SK-N-SH treated with all-trans-retinoic acid at 6 μM for 48 hours (cell line): ENCODE data around the gene EYA4.

Experiments
- ATAC-seq: fragments of 200-7000 bp; cut with Tn5 transposase; 3 replicates; pipeline ENCODE4 v1.9.1; 2020; ENCODE audit warnings: mild to moderate bottlenecking, moderate library complexity
- CREB5 ChIP-seq: fragments of 250-450 bp; sonication (Bioruptor Pico); IDR thresholded peaks from 2 replicates; pipeline ENCODE4 v1.5.1; 2020; ENCODE audit warnings: low read depth, mild to moderate bottlenecking, moderate library complexity
- ISL1 ChIP-seq: fragments of 250-450 bp; sonication (Bioruptor Pico); IDR thresholded peaks from 2 replicates; pipeline ENCODE4 v2.1.2; 2022; ENCODE audit warnings: mild to moderate bottlenecking, moderate library complexity
- OSR1 ChIP-seq: fragments of 250-450 bp; sonication (Bioruptor Pico); IDR thresholded peaks from 2 replicates; pipeline ENCODE4 v1.8.0; 2022; ENCODE audit warnings: moderate library complexity, mild to moderate bottlenecking, inconsistent platforms
- PATZ1 ChIP-seq: fragments of 250-450 bp; sonication (Bioruptor Pico); IDR thresholded peaks from 2 replicates; pipeline ENCODE4 v1.8.0; 2020; ENCODE audit warnings: mild to moderate bottlenecking, moderate library complexity, borderline replicate concordance
- POU6F1 ChIP-seq: fragments of 250-450 bp; sonication (Bioruptor Pico); IDR thresholded peaks from 2 replicates; pipeline ENCODE4 v1.8.0; 2021; ENCODE audit warnings: low read depth, mild to moderate bottlenecking, moderate library complexity, borderline replicate concordance
- PPARA ChIP-seq: fragments of 250-450 bp; sonication (Bioruptor Pico); IDR thresholded peaks from 2 replicates; pipeline ENCODE4 v1.5.0; 2020; ENCODE audit warnings: mild to moderate bottlenecking, borderline replicate concordance
- SNAI2 ChIP-seq: fragments of 250-450 bp; sonication (Bioruptor Pico); IDR thresholded peaks from 2 replicates; pipeline ENCODE4 v1.5.0; 2020; ENCODE audit warnings: mild to moderate bottlenecking, moderate library complexity
- TOX ChIP-seq: fragments of 250-450 bp; sonication (Bioruptor Pico); IDR thresholded peaks from 2 replicates; pipeline ENCODE4 v1.8.0; 2021; ENCODE audit warnings: mild to moderate bottlenecking, moderate library complexity, borderline replicate concordance
- TSHZ2 ChIP-seq: fragments of 250-450 bp; sonication (Bioruptor Pico); IDR thresholded peaks from 2 replicates; pipeline ENCODE4 v1.5.0; 2020; ENCODE audit warnings: mild to moderate bottlenecking, moderate library complexity
- ZC3H10 ChIP-seq: fragments of 250-450 bp; sonication (Bioruptor Pico); IDR thresholded peaks from 2 replicates; pipeline ENCODE4 v1.5.1; 2021; ENCODE audit warnings: mild to moderate bottlenecking, moderate library complexity
- ZFP3 ChIP-seq: fragments of 250-450 bp; sonication (Bioruptor Pico); IDR thresholded peaks from 2 replicates; pipeline ENCODE4 v1.5.0; 2020; ENCODE audit warnings: mild to moderate bottlenecking, moderate library complexity
- ZFP30 ChIP-seq: fragments of 450-650 bp; formaldehyde crosslinking; IDR thresholded peaks from 2 replicates; pipeline ENCODE4 v1.5.0; 2022; ENCODE audit warnings: mild to moderate bottlenecking, moderate library complexity
- ZNF70 ChIP-seq: fragments of 450-650 bp; formaldehyde crosslinking; IDR thresholded peaks from 2 replicates; pipeline ENCODE4 v1.5.0; 2020; ENCODE audit warnings: mild to moderate bottlenecking, moderate library complexity
- ZNF8 ChIP-seq: fragments of 450-650 bp; formaldehyde crosslinking; IDR thresholded peaks from 2 replicates; pipeline ENCODE4 v1.5.0; 2020; ENCODE audit warnings: mild to moderate bottlenecking, moderate library complexity

Gene EYA4

GRCh38 chr6:133265066-133265465 lies 23.9 kb downstream of the EYA4 start (continued):
- no peak for TF ChIP-seq TSHZ2 (CRISPR knock-in tag)
- no peak for TF ChIP-seq ISL1 (CRISPR knock-in tag)
- TF ChIP-seq ZC3H10 (CRISPR knock-in tag): no peak
- no peak for TF ChIP-seq PATZ1 (CRISPR knock-in tag)
- TF ChIP-seq SNAI2 (CRISPR knock-in tag): no peak
- TF ChIP-seq, all 23 proteins: peak for 0

- ATAC-seq: no peak
- TF ChIP-seq CREB5 (CRISPR knock-in tag) (no peak), TOX (CRISPR knock-in tag) (no peak), OSR1 (CRISPR knock-in tag) (no peak), ZNF70 (CRISPR knock-in tag) (no peak), ZNF8 (CRISPR knock-in tag) (no peak), PPARA (no peak)
Observed at GRCh38 chr6:133266186-133266585, 25.0 kb downstream of the EYA4 start.

GRCh38 chr6:133268621-133269020 lies 27.5 kb downstream of the EYA4 start:
- TF ChIP-seq POU6F1 (CRISPR knock-in tag) (no peak), ZFP30 (CRISPR knock-in tag) (no peak)
- ATAC-seq: no peak

GRCh38 chr6:133274813-133275212 lies 33.7 kb downstream of the EYA4 start:
- ATAC-seq: no peak
- TF ChIP-seq POU6F1 (CRISPR knock-in tag) (no peak), CREB5 (CRISPR knock-in tag) (no peak)
- TF ChIP-seq, all 23 proteins: peak for 0

GRCh38 chr6:133275213-133275612 lies 34.1 kb downstream of the EYA4 start:
- no peak for ATAC-seq
- TF ChIP-seq PPARA: no peak
- no peak for TF ChIP-seq PATZ1 (CRISPR knock-in tag)
- no peak for TF ChIP-seq TOX (CRISPR knock-in tag)
- no peak for TF ChIP-seq ZFP3 (CRISPR knock-in tag)
